Retina (tissue), 1 donor: Measurements from ENCODE around the gene GALNT17.

Experiments used
- DNase-seq: peaks from one replicate; pipeline ENCODE4 v3.0.0-alpha.2; 2016

GALNT17 gene

DNA sequence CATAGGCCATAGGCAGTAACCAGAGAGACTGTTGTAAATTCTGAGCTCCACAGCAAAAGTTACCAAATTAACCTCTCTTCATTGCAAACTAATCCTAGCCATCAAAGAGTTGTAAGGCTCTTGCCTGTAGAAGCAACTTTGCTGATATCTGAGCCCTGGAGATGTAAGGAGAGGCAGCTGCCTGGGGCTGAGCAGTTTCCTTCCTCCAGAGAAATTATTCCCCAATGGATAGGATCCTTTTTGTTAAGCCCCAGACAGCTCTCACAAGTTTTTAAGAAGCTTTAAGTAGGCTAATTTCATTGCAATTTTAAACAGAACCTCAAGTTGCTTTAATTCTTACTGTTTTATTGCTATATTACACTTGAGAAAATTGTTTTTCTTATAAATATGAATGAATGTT is 211.1 kb downstream of the GALNT17 start:
- DNase-seq = no peak

DNA sequence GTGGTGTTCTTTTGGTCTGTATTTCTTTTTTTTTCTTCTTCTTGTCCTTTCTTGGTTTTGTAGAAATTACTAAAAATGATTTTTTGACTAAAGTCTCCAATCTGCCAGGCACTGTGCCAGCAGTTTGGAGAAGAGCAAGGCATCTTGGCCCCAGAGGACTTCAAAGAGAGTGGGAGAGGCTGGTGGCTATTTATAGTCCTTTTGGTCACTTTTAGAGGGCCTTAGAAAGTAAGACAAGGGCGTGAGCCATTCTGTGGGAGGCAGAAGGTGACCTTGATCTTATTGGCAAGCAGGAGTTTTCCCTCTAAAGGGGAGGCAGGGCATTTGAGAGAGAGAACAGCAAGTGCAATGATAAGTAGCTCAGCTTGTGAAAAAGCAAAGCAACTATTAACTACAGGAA is 211.9 kb downstream of the GALNT17 start:
- no peak for DNase-seq

DNA sequence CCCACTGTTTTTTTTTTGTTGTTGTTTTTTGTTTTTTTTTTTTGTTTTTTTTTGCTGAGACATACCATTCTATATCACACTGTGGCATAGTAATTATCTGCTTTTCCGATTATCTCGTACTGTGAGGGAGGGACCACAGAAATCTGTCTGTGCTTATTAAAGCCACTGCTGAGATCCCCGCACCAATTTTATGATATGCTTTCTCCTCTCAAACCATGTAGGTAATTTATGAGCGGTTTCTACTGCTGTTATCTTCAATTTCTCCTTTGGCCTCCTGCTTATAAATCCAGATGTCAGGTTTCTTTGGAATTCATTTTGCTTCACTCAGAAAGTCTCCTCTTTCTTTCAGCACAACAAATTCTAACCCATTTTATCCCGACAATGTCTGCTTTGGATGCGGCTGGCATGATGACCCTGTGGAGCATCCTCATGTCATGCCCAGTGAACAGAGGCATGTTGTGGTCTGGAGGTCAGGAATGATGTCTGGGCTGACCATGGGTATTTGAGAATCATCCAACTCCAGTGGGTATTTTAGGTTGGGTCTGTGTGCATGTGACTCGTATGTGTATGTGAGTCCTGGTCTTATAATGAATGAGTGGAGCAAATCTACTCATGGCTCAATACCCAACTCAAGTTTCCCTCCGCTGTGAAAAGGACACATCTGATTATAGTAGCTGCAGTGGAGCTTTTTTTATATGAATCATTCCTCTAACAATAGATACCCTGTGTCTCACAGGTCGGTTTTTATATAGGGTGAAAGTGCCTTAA is 213.4 kb downstream of the GALNT17 start:
- DNase-seq = no peak

DNA sequence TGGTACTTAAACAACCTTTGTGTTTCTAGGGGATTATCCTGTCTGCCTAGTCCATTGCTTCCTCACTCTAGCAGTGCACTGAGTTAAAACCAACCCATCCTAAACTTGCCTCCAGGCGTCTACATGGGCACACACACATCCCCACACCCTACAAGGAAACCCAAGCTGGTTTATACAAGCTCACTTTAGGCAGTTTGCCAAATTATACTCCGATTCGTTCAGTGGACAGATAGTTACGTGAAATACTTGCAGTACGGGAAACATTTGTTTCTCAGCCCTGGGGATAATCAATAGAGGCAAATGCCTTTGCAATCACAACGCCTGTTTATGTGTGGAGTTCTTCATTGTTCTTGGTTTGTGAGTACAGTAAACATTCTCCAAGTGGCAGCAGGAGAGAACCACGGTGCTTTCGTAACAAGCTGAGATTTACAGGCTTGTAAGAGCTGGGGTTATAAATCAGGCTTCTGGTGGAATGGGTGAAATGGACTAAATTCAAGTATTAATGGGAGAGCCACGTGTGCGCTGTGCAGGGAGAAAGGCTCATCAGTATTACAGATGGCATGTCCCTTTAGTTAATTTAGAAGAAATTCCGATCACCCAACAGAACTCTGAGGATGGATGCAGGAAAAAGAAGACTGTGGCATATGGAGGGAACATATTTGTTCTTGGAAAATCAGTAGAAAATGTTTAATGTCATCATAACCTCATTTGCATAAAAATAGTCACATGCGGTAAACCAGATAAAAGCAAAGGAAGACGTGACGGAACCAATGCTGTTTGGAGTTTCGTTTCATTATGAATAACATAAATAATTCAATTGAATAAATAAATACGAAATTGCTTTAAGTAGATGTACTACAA is 217.1 kb downstream of the GALNT17 start:
- no peak for DNase-seq

DNA sequence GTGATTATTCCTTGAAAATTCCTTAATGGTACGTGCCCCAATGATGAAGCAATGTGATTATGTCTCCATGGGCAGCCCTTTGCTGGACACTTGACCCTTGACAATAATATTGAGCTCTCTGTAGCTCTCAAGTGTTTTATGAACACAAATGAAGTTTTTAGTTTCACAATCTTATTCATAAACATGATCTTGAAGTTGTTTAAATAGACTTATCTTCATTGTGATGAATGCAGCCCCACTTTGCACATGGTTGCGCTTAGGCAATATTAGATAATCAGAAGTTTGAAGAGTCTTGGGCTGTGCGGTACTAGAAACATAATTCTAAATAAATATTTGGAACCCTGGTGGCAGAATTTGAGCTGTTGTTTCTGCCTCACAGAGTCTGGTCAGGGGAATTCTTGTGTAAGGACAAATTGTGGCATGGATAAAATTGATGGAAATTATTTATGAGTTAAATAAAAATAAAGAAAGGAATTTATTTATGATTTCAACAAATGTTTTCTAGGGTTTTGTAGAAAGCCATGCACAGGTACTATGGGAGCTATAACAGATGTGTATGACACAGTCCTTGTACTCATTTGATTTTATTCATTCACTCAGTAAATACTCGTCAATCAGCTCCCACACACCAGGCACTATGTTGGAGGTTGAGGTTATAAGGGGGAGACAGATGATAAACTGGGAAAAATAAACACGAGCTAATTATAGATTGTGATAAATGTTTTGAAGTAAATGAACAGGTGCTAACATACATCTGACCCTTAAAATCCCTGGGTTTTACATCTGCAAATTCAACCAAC is 217.9 kb downstream of the GALNT17 start:
- no peak for DNase-seq

DNA sequence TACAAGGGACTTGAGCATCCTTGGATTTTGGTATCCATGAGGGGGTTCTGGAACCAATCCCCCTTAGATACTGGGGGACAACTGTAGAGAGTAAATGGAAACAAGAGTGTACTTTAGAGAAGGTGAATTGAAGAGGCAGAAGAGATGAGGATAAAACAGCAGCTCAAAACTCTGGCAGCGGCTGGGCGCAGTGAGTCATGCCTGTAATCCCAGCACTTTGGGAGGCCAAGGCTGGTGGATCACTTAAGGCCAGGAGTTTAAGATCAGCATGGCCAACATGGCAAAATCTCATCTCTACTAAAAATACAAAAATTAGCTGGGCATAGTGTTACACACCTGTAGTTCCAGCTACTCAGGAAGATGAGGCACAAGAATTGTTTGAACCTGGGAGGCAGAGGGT is 218.7 kb downstream of the GALNT17 start:
- no peak for DNase-seq

DNA sequence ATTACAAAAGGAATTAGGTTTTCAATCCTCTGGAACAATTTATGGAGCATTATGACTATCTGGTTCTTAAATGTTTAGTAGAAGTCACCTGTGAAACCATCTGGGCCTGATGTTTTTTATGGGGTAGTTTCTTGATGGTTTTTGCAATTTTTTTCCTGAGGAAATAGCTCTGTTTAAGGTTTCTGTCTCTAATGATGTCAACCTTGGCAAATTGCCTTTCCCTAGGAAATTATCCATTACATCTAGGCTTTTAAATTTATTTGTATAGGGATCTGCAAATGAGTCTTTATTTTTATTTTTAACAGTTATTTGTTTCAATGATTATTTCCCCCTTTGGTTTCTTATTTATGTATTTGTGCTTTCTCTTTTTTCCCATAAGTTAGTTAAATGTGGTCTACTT is 222.8 kb downstream of the GALNT17 start:
- no peak for DNase-seq

DNA sequence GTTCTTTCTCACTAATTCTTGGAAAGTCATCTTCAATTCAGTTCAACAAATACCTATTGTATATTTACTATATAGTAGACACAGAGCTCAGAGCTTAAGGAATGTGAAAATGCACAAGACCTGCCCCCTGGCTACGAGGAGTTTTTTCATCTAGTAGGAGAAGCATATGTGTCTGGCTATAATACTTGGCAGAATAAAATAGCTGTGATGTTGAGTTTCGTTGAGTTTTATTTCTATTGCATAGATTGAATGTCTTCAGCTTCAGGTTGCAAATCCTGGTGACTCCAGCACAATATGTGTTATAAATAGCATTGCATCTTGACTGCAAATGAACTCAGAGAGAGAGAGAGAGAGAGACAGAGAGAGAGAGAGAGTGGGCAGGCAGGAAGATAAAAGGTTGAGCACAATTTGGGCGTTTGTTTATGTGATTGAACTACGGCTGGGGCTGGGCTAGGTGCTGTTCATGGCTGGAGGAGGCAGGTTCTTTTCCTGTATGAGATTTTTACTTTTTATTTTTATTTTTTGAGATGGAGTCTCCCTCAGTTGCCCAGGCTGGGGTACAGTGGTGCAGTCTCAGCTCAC is 229.6 kb downstream of the GALNT17 start:
- no peak for DNase-seq

DNA sequence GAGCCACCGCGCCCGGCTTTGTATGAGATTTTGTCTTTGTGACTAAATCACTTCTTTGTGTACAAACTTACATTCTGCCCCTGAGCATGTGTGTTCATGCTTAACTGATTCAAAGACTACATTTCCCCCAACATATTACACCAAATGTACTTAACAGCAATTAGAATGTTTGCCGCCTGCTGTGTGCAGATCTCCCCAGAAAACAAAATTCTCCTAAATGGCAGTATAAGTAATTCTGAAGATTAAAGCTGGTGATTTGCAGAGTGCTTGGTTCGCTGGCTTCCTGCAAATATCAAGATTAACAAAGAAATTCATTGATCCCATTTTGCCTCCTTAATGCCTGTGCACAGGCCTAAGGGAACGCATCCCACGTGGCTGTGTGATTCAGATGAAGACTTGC is 230.3 kb downstream of the GALNT17 start:
- DNase-seq = no peak

DNA sequence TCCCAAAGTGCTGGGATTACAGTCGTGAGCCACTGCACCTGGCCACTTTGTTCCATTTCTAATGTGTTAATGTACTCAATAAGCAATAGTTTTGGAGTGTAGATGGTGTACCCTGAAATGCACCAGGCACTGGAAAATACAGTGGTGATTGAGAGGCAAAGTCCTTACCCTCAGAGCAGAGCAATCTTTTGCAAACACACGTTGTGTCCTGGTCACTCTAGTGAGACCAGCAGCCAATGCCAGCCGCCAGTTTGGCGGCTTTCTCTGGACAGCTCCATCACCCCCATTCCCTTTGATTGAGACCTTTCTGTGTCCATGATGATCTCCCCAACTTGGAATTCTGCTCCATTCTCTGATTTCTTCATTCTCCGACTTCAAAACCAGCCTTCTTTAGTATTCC is 231.3 kb downstream of the GALNT17 start:
- DNase-seq = no peak

DNA sequence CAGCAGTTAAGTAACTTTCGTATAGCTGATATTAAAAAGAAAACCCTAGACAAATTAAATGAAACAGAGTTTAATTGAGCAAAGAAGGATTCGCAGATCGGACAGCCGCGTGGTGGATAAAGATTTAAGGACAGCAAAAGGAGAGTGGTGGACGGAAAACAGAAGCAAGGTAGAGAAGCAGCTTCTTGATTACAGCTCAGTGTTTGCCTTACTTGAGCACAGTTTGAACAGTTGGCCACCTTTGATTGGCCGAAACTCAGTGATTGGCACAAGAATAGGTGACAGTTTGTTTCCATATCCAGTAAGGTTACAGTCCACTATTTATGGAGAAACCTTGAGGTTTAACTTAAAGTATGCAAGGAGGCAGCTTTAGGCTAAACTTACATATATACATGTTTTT is 231.7 kb downstream of the GALNT17 start:
- DNase-seq = no peak

DNA sequence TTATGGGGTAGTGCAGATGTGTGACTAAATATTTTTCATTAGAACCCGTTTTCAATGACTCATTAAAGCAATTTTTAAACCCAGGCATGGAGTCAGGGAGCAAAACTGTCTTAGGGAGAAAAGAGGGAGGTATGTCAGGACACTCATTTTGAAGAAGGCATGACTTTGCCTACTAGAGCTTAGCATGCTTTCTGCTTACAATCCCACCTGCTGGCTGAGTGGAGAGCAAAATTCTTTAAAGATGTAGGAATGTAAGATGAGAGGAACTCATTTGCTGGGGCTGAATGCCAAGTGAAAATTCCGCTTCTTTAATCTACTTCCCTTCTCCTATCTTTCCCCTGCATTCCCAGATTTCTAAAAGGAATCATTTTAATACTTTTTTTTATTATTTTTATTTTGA is 232.6 kb downstream of the GALNT17 start:
- no peak for DNase-seq

DNA sequence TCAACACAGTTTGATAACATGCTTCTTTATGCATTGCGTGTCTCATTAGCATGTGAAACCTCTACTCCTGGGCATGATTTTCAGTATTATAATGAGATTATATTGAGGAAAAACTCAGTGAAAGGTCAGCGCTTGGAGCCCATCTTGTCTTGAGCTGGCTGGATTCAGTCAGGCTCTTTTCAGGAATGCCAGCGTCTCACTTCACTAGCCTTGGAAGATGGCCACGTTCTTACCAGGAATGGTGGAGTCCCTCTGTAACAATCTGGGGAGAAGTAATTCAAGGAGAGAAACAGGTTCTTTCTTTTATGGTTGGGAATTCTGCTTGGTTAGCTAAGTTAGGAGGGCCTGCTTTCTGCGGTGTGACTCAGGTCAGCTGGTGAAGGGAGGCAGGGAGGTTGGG is 241.0 kb downstream of the GALNT17 start:
- no peak for DNase-seq

DNA sequence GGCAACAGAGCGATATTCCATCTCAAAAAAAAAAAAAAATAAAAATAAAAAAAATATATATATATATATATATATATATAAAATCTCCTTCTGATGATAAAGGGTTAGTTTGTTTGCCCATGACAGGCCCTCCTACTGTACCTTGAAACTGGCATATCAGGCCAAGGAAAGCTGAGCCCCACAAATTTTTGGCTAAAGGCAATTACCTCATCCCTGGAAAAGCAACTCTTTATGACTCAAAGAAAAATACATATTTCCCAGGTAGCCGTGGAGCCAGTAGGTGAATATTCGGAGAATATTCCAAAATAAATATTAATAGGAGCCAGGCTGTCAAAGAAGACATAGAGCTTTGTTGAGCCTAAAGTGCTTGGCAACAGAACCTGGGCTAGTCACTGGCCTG is 245.1 kb downstream of the GALNT17 start:
- no peak for DNase-seq

DNA sequence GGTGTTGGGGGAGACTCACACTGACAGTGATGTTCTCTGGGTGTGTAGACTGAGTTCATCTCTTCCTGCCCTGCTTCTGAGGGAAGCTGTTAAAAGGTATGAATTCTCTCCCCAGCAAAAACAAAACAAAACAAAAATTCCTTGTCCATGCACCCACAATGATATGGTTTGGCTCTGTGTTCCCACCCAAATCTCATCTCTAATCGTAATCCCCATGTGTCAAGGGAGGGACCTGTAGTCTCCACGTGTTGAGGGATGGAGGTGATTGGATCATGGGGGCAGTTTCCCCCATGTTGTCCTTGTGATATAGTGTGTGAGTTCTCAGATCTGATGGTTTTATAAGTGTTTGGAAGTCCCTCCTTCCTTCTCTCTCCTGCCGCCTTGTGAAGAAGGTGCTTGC is 245.5 kb downstream of the GALNT17 start:
- DNase-seq = no peak

DNA sequence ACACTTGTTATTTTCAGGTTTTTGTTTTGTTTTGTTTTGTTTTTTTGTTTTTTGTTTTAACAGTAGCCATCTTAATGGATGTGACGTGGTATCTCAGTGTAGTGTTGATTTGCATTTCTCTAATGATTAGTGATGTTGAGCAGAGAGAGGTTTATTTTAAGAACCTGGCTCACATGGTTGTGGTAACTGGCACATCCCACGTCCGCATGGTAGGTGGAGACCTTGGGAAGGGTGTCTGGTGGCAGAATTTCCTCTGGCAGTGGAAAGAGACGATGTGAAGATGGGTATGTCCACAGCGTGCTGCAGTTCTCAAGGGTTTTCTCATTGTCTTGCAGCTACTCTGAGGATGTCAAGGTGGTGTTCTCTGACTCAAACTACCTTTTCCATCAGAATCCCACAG is 252.2 kb downstream of the GALNT17 start:
- no peak for DNase-seq

DNA sequence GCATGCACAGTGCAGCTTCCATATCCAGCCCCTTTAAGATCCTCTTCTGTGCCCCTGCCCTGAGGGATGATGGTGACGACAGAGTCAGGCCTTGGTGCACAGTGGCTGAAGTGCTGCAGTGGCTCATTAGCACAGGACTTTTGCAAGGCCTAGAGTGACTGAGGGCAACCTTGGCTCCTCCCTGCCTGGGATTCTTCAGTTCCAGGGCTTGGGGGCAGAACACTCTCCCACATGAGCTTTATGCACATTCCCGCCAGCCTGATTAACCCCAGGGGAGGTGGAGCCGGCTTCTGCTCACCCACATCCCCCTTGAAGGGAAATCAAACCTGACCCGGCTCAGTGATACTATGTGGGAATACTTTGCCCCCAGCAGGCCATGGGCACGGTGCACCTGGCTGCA is 253.4 kb downstream of the GALNT17 start:
- no peak for DNase-seq

DNA sequence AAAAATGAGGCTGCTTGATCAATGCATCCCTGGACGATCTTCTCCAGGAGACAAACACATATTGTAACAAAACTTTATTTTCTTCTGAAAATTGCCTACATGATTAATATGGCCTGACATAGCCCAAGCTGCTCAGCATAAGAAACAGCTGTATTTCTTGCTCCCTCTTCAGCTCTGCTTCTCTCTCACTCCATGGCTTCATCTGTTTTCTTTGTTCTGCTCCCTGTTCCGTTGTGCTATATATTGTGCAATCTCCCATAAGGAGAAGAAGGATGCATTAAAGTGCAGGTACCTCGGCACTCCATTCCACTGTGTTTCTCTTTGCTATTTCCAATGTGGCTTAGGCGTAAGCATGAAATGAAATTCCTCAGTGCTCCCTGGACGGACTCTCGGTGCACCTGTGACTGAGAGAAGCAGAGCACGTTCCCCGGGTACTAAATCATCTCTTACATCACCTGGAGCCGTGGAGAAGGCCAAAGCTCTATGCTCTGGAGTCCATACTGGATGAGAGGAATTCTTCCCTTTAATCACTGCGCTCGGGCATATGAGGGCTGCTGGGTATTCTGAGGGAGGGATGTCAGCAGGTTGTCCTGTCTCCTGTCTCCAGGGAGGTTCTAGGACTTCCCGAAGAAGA is 254.3 kb downstream of the GALNT17 start:
- no peak for DNase-seq

DNA sequence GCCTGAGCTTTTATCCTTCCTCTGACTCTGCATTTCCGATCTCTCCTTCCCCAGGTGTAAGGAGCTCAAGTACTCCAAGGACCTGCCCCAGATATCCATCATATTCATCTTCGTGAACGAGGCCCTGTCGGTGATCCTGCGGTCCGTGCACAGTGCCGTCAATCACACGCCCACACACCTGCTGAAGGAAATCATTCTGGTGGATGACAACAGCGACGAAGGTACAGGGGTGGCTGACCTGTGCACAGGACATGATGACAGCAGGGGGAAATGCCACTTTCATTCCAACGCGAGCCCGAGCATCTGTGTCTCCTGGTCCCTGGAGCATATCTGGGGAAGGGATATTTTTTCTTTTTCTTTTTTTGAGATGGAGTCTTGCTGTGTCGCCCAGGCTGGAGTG is 256.2 kb downstream of the GALNT17 start:
- no peak for DNase-seq

DNA sequence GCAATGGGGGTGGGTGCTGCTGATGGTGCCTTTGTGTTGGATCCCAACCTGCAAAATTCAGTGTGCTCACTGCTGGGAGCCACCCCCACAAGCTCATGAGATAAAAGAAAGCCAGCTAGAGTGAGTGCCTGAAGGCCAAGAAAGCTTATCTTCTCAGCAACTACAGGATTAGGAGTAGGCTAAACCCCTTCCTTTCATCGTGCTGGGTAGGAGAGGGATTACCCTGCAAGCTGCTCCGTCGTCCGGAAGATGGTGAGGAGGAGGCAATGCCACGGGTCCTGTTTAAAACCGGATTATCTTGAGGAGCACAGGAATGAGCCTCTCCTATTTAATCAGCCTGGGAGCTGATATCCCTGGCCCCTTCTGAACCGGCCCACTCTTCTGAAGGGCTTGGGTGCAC is 258.0 kb downstream of the GALNT17 start:
- DNase-seq = no peak

DNA sequence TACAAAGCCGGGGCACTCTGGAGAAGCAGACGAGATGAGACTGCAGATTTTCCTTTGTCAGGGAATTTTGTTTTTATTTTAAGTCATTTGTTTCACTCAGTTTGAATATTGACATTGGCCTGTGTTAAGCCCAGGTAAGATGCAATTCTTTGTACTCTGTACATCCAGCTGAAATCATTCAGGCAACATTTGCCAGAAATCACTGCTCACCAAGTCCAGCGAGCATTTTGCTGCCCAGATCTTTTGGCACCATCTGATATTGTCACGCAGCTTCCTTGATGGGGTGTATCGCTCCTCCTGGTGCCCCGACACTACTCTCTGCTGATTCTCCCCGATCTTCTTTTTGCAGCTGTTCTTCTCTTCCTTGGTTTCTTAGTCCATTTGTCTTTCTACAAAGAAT is 261.7 kb downstream of the GALNT17 start:
- no peak for DNase-seq

DNA sequence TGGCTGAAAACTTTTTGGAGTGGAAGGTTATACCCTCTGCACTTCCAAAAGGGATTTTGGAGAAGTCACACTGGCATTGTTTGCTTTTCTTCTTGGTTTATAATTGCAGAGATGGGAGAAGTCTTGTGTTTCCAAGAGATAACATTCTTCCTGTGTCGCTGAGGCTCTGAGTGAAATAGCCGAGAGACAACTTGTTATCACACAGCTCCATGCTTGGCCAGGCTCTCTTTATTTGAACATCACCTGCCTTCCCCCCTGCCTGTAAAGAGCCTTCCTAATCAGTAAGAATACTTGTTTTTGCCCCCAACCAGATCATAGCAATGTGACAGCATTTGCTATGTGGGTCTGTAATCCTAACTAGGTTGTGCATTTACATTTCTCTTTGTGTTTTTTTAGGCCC is 270.7 kb downstream of the GALNT17 start:
- no peak for DNase-seq
